Measurements from ENCODE around the gene AUH.

DNA sequence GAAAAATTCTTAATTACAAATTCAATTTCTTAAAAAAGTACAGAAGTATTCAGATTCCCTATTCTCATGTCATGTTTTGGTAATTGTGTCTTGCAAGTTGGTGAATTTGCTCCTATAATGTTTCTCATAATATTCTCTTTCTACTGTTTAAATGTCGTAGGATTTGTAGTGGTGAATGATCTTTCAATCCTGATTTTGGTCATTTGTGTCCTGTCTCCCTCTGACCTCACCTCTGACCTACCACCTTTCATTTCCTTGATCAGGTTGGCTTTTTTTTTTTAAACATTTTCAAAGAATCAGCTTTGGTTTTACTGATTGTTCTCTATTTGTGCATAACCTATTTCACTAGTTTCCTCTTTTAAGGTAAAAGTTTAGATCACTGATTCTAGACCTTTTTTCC, 102.6 kb downstream of the AUH start:
- no peak for TF ChIP-seq TAF1 (IDR thresholded peaks at IDR 0.05; ENCODE audit: low read depth)
- TF ChIP-seq, protein P1, sequence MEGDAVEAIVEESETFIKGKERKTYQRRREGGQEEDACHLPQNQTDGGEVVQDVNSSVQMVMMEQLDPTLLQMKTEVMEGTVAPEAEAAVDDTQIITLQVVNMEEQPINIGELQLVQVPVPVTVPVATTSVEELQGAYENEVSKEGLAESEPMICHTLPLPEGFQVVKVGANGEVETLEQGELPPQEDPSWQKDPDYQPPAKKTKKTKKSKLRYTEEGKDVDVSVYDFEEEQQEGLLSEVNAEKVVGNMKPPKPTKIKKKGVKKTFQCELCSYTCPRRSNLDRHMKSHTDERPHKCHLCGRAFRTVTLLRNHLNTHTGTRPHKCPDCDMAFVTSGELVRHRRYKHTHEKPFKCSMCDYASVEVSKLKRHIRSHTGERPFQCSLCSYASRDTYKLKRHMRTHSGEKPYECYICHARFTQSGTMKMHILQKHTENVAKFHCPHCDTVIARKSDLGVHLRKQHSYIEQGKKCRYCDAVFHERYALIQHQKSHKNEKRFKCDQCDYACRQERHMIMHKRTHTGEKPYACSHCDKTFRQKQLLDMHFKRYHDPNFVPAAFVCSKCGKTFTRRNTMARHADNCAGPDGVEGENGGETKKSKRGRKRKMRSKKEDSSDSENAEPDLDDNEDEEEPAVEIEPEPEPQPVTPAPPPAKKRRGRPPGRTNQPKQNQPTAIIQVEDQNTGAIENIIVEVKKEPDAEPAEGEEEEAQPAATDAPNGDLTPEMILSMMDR (IDR thresholded peaks at IDR 0.05; ENCODE audit: poor library complexity, severe bottlenecking) = no peak
- TF ChIP-seq EP300 (conservative IDR thresholded peaks at IDR 0.05; ENCODE audit: poor library complexity, severe bottlenecking) = no peak
